ENCODE measurements around the gene CLPSL2.

CLPSL2 gene

DNA sequence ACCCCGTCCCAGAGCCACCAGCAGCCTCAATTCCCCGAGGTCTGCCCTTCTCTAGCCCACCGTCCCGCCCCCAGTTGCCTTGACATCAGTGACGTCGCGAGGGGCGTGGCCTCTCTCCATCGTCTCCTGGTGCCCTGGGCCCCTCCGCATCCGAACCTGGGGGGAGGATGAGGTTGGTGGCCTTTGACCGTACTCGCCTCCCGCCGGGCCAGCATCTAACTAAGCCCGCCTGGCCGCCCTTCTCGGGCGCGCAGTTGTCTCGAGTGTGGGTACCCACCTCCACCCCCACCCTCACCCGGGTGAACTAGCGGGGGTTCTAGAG is 45.0 kb upstream of the CLPSL2 start:
- TF ChIP-seq ZFX (IDR thresholded peaks at IDR 0.05; ENCODE audit: borderline replicate concordance), result no peak
- TF ChIP-seq, protein P1, sequence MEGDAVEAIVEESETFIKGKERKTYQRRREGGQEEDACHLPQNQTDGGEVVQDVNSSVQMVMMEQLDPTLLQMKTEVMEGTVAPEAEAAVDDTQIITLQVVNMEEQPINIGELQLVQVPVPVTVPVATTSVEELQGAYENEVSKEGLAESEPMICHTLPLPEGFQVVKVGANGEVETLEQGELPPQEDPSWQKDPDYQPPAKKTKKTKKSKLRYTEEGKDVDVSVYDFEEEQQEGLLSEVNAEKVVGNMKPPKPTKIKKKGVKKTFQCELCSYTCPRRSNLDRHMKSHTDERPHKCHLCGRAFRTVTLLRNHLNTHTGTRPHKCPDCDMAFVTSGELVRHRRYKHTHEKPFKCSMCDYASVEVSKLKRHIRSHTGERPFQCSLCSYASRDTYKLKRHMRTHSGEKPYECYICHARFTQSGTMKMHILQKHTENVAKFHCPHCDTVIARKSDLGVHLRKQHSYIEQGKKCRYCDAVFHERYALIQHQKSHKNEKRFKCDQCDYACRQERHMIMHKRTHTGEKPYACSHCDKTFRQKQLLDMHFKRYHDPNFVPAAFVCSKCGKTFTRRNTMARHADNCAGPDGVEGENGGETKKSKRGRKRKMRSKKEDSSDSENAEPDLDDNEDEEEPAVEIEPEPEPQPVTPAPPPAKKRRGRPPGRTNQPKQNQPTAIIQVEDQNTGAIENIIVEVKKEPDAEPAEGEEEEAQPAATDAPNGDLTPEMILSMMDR (IDR thresholded peaks at IDR 0.05), result no peak
- H3K27ac ChIP-seq, result peak overlapping the region; percentile 100

DNA sequence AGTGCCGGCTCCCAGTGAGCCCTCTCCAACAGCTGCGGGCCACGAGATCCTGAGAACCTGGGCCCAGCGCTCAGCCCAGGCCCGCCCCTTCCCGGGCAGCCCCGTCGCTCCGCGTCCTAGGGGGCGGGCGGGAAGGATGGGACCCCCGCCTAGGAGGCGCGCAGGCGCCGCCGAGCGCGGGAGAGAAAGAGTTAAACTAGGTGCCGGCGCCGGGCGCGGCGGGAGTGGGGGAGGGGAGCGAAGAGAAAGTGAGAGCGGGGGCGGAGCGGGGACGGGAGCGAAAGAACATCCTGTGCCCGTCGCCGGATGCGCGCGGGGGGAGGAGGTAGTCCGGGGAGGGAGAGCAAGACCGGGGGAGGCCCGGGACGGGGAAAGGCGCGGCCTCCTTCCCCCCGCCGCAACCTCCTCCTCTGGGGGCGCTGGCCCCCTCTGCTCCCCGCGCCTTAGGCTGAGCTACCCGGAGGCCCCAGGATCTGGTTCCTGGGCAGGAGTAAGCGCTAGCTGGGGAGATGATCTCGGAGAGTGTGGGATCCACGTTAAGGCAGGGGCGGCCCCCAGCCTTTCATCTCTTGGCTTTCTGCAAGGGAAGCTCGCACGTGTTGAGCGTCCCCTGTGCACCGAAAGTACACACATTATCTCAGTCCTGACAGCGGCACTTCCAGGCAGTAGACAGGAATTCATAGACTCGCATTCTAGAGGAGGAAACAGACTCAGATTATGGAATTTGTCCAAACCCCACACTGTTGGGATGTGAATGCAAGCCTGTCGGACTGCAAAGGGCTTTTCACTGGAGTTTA is 44.5 kb upstream of the CLPSL2 start:
- peak overlapping the region; percentile 100 for H3K27ac ChIP-seq
- no peak for TF ChIP-seq ZFX (IDR thresholded peaks at IDR 0.05; ENCODE audit: borderline replicate concordance)
- TF ChIP-seq, protein P1 (IDR thresholded peaks at IDR 0.05), result no peak

DNA sequence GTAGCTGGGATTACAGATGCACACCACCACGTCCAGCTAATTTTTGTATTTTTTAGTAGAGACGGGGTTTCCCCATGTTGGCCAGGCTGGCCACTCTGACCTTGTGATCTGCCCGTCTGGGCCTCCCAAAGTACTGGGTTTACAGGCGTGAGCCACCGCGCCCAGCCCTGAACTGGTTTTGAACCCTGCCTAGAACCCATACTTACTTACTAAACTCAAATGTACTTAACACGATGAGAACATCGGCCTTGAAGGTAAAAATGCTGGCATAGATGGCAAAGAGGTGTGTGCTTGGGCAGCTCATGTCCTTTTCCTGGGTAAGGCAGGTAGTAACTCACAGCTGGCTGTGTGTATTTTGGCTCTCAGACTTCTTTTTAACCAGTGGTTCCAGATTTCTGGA is 42.8 kb upstream of the CLPSL2 start:
- H3K27ac ChIP-seq, result peak overlapping the region; percentile 100
- no peak for TF ChIP-seq ZFX (IDR thresholded peaks at IDR 0.05; ENCODE audit: borderline replicate concordance)
- TF ChIP-seq, protein P1 (IDR thresholded peaks at IDR 0.05), result no peak

DNA sequence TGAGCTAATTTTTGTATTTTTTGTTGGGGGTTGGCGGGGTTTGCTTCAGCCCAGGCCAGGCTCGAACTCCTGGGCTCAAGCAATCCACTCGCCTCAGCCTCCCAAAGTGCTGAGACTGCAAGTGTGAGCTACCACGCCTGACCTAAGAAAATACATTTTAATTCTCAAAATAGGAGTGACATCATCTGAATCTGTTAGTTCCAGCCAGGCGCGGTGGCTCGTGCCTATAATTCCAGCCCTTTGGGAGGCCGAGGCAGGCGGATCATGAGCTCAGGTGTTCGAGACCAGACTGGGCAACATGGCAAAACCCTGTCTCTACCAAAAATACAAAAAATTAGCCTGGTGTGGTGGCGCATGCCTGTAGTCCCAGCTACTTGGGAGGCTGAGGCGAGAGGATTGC is 42.1 kb upstream of the CLPSL2 start:
- peak overlapping the region; percentile 100 for H3K27ac ChIP-seq

DNA sequence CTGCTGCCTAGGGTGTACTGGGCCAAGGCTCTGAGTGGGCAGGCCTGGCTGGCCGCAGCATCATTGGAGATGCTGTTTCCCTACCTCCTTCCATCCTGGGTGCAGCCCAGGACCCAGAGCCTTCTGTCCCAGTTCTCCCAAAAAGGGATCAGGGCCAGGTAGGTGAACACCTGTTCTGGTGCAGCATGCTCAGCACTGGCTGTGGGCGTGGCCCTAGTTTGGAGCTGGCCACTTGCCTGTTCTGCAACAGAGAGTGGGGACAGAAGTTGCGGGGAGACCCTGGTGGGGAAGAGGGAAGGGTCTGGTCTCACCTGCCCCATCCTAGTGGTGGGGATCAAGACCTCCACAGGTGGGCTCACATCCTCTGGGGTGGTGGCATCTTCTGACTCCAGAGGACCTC is 40.9 kb upstream of the CLPSL2 start:
- H3K27ac ChIP-seq, result peak overlapping the region; percentile 100
- TF ChIP-seq, protein P1 (IDR thresholded peaks at IDR 0.05), result no peak
- no peak for TF ChIP-seq ZFX (IDR thresholded peaks at IDR 0.05; ENCODE audit: borderline replicate concordance)

DNA sequence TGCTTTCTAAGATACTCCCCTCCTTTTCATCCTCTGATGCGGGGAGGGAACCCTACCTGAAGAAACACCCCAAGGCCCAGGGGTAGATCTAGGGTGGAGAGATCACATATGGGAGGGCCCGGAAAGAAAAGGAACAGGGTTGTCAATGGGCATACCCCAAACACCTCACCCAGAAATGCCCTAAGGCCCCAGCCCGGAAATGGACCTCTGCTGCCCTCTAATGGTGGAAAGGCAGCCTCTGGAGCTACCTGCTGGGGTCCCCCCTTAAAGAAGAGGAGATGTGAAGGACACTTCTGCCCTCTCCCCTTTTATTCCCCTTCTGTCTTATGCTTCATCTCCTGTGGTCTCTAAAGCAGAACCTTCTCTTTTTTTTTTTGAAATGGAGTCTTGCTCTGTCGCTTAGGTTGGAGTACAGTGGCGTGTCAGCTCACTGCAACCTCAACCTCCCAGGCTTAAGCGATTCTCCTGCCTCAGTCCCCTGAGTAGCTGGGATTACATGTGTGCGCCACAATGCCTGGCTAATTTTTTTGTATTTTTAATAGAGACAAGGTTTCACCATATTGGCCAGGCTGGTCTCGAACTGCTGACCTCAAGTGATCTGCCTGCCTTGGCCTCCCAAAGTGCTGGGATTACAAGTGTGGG is 40.0 kb upstream of the CLPSL2 start:
- TF ChIP-seq ZFX (IDR thresholded peaks at IDR 0.05; ENCODE audit: borderline replicate concordance), result no peak
- TF ChIP-seq, protein P1 (IDR thresholded peaks at IDR 0.05), result peak; percentile 91
- H3K27ac ChIP-seq, result peak overlapping the region; percentile 100

DNA sequence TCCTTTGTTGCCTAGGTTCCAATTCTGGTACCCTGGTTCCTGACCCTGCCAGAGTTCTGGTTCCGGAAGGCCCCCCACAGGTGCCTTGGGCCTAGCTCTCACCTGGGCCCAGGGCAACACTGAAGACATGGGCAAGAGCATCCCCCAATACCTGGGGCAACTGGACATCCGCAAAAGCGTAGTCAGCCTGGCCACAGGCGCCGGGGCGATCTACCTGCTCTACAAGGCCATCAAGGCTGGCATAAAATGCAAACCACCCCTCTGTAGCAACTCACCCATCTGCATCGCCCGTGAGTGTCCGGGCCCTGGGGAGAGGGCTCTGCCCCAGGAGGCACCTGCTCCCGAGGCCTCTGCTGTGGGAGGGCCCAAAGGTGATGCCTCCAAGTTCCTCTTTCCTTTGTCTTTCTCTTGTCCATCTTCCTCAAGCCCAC is 39.4 kb upstream of the CLPSL2 start, which contains the start of gene ARMC12:
Gene ARMC12, plus strand, starts transcription at position 51 of the 431 bp plus-strand sequence. Its CDS starts 77 bp downstream, at position 128.
- peak within 1 kb of the TSS; percentile 100 for H3K27ac ChIP-seq
- no peak for TF ChIP-seq ZFX (IDR thresholded peaks at IDR 0.05; ENCODE audit: borderline replicate concordance)
- TF ChIP-seq, protein P1 (IDR thresholded peaks at IDR 0.05), result no peak
